Muscle layer of duodenum (tissue), 2 donors: ENCODE measurements around the gene PTPRM.

Source experiments
- H3K27ac ChIP-seq: one replicate; pipeline ENCODE4 v1.7.0; 2013; ENCODE audit warnings: mild to moderate bottlenecking, low read length
- H3K27me3 ChIP-seq: one replicate; pipeline ENCODE4 v1.7.0; 2013; ENCODE audit warnings: low read depth, mild to moderate bottlenecking, control low read depth, low read length
- H3K36me3 ChIP-seq, 2 donors: one replicate each; pipeline ENCODE4 v1.7.0; 2013; ENCODE audit warnings: low read length in 2 of 2, control low read depth in 1 of 2, mild to moderate bottlenecking in 1 of 2; ENCODE audit not compliant: insufficient read depth in 2 of 2, control insufficient read depth in 1 of 2
- H3K4me1 ChIP-seq, 2 donors: one replicate each; pipeline ENCODE4 v1.7.0; 2013; ENCODE audit warnings: low read length in 2 of 2, mild to moderate bottlenecking in 2 of 2, control low read depth in 1 of 2, moderate library complexity in 1 of 2; ENCODE audit not compliant: insufficient read depth in 2 of 2, control insufficient read depth in 1 of 2
- H3K4me3 ChIP-seq, 2 donors: one replicate each; pipeline ENCODE4 v1.7.0; 2013; ENCODE audit warnings: low read length in 2 of 2, low read depth in 1 of 2, mild to moderate bottlenecking in 1 of 2
- H3K9me3 ChIP-seq, 2 donors: one replicate each; pipeline ENCODE4 v1.7.0; 2013; ENCODE audit warnings: low read length in 2 of 2, control low read depth in 1 of 2, mild to moderate bottlenecking in 1 of 2; ENCODE audit not compliant: control insufficient read depth in 1 of 2
- donor health status: healthy.

Gene PTPRM

GRCh38 chr18:7766346-7766745 lies 199.2 kb downstream of the PTPRM start:
- Histone ChIP-seq H3K36me3 (no peaks in the 10 kb centered on the region), H3K4me3 (no peak overlapping the region), H3K27ac (no peak overlapping the region), H3K4me1 (peaks cover 0 to 5% of the 10 kb centered on the region in 2 donors), H3K27me3 (no peaks in the 10 kb centered on the region), H3K9me3 (no peaks in the 10 kb centered on the region)

- H3K4me3 ChIP-seq: no peak overlapping the region
- no peaks in the 10 kb centered on the region for H3K36me3 ChIP-seq
- H3K27me3 ChIP-seq: no peaks in the 10 kb centered on the region
- no peaks in the 10 kb centered on the region for H3K9me3 ChIP-seq
- H3K27ac ChIP-seq: no peak overlapping the region
- H3K4me1 ChIP-seq: peaks cover 0 to 9% of the 10 kb centered on the region in 2 donors
These were observed 199.7 kb downstream of the PTPRM start for GRCh38 chr18:7766817-7767216.

- Histone ChIP-seq H3K4me1 (peaks cover 0 to 16% of the 10 kb centered on the region in 2 donors), H3K4me3 (no peak overlapping the region), H3K27me3 (no peaks in the 10 kb centered on the region), H3K27ac (no peak overlapping the region), H3K36me3 (no peaks in the 10 kb centered on the region), H3K9me3 (no peaks in the 10 kb centered on the region)
These were observed 203.8 kb downstream of the PTPRM start for GRCh38 chr18:7770908-7771307.

GRCh38 chr18:7772510-7772888 lies 205.4 kb downstream of the PTPRM start:
- no peak overlapping the region for H3K27ac ChIP-seq
- H3K4me3 ChIP-seq: no peak overlapping the region

GRCh38 chr18:7772951-7773350 lies 205.8 kb downstream of the PTPRM start:
- Histone ChIP-seq H3K4me3 (no peak overlapping the region), H3K4me1 (peaks cover 0 to 11% of the 10 kb centered on the region in 2 donors), H3K36me3 (no peaks in the 10 kb centered on the region), H3K27ac (no peak overlapping the region), H3K9me3 (no peaks in the 10 kb centered on the region), H3K27me3 (no peaks in the 10 kb centered on the region)

More at GRCh38 chr18:7772510-7772888, 205.4 kb downstream of the PTPRM start:
- H3K27me3 ChIP-seq: no peaks in the 10 kb centered on the region
- H3K4me1 ChIP-seq: peaks cover 0 to 11% of the 10 kb centered on the region in 2 donors
- no peaks in the 10 kb centered on the region for H3K9me3 ChIP-seq
- H3K36me3 ChIP-seq: no peaks in the 10 kb centered on the region

- Histone ChIP-seq H3K36me3 (no peaks in the 10 kb centered on the region), H3K27me3 (no peaks in the 10 kb centered on the region), H3K4me1 (peaks cover 0 to 11% of the 10 kb centered on the region in 2 donors), H3K27ac (no peak overlapping the region), H3K4me3 (no peak overlapping the region), H3K9me3 (no peaks in the 10 kb centered on the region)
These were observed 208.0 kb downstream of the PTPRM start for GRCh38 chr18:7775128-7775527.

GRCh38 chr18:7775843-7776242 lies 208.7 kb downstream of the PTPRM start:
- H3K27ac ChIP-seq: no peak overlapping the region
- no peaks in the 10 kb centered on the region for H3K36me3 ChIP-seq
- H3K4me3 ChIP-seq: no peak overlapping the region
- no peaks in the 10 kb centered on the region for H3K27me3 ChIP-seq
- H3K4me1 ChIP-seq: peaks cover 0 to 11% of the 10 kb centered on the region in 2 donors
- no peaks in the 10 kb centered on the region for H3K9me3 ChIP-seq

- H3K27me3 ChIP-seq: no peaks in the 10 kb centered on the region
- peaks cover 0 to 8% of the 10 kb centered on the region in 2 donors for H3K4me1 ChIP-seq
- no peaks in the 10 kb centered on the region for H3K36me3 ChIP-seq
- no peak overlapping the region for H3K27ac ChIP-seq
- H3K4me3 ChIP-seq: no peak overlapping the region
- H3K9me3 ChIP-seq: no peaks in the 10 kb centered on the region
These were observed 211.1 kb downstream of the PTPRM start for GRCh38 chr18:7778181-7778580.

GRCh38 chr18:7779211-7779610 lies 212.1 kb downstream of the PTPRM start:
- Histone ChIP-seq H3K9me3 (no peaks in the 10 kb centered on the region), H3K4me1 (peaks cover 0 to 9% of the 10 kb centered on the region in 2 donors), H3K27ac (no peak overlapping the region), H3K36me3 (no peaks in the 10 kb centered on the region), H3K4me3 (no peak overlapping the region), H3K27me3 (no peaks in the 10 kb centered on the region)

- Histone ChIP-seq H3K4me1 (peaks cover 0 to 9% of the 10 kb centered on the region in 2 donors), H3K36me3 (no peaks in the 10 kb centered on the region), H3K27ac (no peak overlapping the region), H3K4me3 (no peak overlapping the region), H3K27me3 (no peaks in the 10 kb centered on the region), H3K9me3 (no peaks in the 10 kb centered on the region)
These were observed 217.1 kb downstream of the PTPRM start for GRCh38 chr18:7784171-7784570.

GRCh38 chr18:7786569-7786968 lies 219.5 kb downstream of the PTPRM start:
- Histone ChIP-seq H3K27me3 (no peaks in the 10 kb centered on the region), H3K4me1 (peaks cover 0 to 9% of the 10 kb centered on the region in 2 donors), H3K9me3 (no peaks in the 10 kb centered on the region), H3K4me3 (no peak overlapping the region), H3K36me3 (no peaks in the 10 kb centered on the region), H3K27ac (no peak overlapping the region)

- Histone ChIP-seq H3K4me3 (no peak overlapping the region), H3K27me3 (no peaks in the 10 kb centered on the region), H3K36me3 (no peaks in the 10 kb centered on the region), H3K27ac (no peak overlapping the region), H3K9me3 (no peaks in the 10 kb centered on the region), H3K4me1 (peaks cover 0 to 9% of the 10 kb centered on the region in 2 donors)
These were observed 220.2 kb downstream of the PTPRM start for GRCh38 chr18:7787339-7787738.
